ENCODE data around the gene EMD.

Gene EMD

DNA sequence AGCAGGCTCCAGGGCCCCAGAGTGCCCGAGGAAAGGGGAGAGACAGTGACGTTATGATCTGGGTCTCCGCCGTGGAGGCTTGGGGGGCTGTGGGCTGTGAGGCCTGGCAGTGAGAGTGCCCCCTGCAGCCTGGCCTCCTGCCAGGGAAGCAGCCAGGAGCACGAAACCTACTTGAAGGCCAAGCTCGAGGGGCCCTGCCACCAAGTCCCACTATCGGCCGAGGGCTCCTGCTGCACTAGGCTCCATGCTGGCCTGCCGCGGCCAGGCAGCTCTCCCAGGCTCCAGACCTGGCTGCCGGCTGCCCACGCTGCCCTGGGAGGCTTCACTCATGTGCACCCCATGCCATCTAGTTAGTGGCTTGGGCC, 23.3 kb upstream of the EMD start:
- no peak for DNase-seq

DNA sequence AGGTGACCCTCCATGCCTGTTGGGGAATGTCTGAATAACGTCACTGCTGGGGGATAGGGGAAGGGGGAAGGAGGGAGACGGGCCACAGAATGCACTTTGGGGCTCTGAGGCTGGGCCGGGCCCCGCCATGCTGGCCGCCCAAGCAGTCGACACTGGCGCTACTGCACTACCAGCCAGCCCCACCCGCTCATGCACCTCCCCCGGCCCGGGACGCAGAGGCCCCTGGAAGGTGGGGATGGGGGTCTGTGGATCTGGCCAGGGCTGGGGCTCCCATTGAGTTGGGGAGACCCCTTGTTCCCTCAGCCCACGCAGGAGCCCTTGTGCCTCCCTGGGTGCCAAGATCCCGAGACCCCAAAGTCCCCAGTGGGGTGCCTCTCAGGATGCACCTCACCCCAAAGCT, 22.5 kb upstream of the EMD start:
- DNase-seq = no peak

DNA sequence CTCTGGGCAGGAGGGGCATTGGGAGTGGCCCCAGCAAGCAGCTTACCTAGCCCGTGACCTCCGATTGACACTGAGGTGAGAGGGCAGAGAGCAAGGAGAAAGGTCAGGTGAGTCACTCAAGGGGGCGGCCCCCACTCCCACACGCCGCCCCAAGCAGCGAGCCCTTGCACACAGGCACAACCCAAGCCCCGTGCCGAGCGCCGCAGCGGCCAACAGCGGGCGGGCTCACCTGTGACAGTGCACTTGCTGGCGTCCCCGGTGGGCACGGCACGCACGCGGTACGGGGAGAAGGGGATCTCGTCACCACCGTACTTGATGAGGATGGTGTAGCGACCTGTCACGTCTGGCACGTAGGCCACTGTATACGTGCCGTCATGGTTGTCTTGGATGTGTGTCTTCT, 21.9 kb upstream of the EMD start:
- no peak for DNase-seq

DNA sequence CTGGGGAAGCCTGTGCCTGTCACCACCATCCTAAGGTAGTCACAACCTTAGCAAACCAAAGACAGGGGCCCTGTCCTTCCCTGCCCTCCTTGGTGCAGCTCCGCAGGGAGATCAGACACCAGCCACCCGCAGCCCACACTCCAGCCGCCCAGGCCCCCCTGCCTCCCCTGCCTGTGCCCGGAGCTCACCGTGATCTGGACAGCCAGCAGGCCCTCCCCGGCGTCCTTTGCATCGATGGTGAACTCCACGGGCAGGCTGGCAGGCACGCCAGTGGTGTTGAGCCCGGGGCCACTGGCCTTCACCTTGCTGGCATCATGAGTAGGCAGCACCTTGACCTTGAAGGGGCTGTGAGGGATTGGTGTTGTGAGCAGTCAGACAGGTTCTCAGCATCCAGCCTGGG, 21.1 kb upstream of the EMD start:
- no peak for DNase-seq

DNA sequence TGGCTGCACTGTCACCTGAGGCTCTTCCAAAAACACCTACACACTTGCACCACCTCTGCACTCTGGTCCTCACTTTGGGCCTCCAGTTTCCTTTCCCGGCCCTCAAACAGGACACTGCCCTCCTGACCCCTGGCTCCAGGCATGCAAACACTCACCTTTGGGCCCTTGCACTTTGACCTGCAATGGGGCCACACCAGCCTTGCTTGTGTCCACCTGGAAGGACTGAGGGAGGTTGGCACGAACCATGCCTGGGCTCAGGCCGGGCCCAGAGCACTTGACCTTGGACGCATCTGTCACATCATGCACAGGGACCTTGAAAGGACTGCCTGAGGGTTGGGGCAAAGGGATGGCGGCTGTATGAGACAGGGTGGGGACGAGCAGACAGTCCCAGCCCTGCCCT, 20.3 kb upstream of the EMD start:
- DNase-seq = no peak

DNA sequence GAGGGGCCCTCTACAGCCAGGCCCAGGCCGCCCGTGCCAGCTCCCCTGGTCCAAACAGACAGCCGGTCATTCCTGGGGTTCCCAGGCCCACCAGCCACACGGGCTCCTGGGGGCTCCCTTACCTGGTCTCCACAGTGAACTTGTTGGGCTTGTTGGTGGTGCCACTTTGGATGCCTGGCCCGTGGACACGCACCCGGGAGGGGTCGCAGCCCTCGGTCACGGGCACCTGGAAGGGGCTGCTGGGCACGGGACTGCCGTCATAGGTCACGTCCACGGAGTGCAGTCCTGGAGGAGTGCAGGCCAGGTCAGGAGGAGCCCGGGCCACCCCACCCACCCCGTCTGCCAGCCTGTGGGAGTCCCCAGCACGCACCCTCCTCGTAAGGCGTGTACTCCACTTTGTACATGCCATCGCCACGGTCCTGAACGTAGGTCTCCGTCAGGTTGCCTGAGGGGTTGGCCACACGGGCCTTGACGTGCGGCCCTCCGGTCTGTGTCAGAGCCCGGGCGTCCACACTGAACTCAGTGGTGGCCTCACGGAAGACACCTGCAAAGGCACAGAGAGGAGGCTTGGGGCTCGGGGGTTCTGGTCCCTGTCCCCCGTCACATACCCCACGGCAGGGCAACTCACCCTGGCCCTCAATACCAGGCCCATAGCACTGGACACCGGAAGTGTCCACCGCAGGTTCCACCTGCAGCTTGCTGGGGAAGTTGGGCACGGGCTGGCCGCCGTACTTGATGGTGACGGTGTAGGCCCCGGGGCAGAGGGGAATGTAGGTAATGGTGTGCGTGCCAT, 19.5 kb upstream of the EMD start:
- DNase-seq = no peak

DNA sequence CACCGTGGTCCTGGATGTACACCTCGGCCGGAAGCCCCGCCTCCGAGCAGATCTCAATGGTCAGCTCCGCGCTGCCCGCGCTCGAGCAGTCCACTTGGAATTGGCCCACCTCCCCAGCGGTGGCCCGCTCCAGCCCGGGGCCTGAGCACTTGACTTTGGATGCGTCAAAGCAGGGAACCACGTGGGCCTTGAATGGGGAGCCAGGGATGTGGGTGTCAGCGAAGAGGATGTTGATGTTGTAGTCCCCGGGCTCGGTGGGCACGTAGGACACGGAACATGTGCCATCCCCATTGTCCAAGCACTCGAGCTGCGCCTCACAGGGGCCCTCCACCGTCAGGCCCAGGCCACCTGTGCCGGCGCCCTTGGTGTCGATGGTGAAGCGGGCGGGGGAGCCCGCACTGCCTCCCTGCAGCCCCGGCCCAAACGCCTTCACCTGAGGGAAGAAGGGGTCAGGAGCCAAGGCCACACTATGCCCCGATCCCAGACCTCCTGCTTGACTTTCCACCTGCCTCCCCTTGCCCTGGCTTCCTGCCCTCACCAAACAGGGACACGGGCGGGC, 18.9 kb upstream of the EMD start:
- no peak for DNase-seq

DNA sequence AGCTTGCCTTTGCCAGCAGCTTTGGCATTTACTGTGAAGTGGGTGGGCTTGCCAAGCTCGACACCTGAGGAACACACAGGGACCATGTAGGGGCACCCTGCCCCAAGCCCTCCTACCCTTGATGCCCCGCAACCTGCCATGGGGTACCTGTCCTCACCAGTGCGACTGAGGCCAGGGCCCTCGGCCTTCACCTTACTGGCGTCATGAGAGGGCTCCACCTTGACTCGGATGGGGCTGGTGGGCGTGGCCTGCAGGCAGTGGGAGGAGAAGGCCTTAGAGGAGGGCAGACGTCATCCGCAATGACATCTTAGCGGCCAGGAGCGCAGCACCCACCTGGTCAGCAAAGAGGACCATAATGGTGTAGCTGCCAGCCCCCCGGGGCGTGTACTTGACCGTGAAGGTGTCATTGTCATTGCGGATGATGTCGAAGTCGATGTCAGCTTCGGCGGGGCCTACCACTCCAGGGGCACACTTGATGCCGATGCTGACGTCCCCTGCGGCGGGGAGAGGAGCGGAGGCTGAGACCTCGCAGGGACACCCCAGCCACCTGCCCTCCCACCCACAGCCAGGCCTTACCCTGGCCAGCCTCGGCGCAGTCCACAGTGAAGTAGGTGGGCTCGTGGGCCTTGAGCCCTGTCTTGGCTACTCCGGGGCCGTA, 16.9 kb upstream of the EMD start:
- no peak for DNase-seq

DNA sequence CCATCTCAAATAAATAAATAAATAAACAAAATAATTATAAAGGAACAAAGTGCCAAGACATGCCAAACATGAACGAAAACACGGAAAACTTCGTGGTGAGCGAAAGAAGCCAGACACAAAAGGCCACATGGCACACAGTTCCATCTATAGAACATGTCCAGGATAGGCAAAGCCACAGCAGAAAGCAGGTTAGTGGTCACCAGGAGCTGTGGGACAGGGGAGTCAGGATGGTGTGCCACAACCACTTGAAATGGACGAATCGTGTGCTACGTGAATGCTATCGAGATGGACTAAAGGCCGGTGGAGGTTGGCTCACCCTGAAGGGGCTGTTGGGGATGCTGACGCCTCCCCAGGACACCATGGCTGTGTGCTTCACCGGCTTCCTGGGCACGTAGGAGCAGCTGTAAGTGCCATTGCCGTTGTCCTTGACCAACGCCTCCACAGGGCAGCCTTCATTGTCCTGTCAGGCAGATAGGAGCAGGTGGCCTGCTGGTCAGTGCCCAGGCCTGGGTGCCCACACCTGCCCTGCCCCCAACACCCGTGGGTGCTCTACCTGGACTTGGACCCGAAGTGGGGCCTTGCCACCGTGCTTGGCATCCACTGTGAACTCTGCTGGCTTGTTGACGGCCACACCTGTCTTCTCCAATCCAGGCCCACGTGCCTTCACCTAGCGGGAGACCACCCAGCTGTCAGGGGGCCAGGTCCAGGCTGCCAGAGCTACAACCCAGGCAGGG, 15.2 kb upstream of the EMD start:
- no peak for DNase-seq

DNA sequence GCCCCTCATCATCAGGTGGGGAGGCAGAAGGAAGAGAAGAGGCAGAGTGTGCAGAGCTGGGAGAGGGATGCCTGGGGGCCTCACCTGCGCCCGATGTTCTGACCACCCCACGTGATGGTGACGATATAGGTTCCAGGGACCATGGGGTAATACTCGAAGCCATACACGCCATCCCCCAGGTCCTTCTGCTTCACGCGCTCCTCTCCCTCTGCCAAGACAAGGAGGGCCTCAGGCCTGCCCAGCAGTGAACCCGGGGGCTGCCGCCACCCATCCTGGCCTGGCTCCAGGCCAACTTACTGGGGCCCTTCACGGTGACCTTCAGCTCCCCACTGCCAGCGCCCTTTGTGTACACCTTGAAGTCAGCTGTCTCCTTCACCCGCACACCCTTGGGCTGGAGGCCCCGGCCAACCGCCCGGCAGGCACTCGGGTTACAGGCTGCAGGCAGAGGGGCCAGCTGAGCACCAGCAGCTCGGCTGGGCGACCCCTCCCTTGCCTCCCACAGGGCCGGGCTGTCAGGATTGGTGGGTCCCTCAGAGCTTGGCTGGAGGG, 14.0 kb upstream of the EMD start:
- no peak for DNase-seq

DNA sequence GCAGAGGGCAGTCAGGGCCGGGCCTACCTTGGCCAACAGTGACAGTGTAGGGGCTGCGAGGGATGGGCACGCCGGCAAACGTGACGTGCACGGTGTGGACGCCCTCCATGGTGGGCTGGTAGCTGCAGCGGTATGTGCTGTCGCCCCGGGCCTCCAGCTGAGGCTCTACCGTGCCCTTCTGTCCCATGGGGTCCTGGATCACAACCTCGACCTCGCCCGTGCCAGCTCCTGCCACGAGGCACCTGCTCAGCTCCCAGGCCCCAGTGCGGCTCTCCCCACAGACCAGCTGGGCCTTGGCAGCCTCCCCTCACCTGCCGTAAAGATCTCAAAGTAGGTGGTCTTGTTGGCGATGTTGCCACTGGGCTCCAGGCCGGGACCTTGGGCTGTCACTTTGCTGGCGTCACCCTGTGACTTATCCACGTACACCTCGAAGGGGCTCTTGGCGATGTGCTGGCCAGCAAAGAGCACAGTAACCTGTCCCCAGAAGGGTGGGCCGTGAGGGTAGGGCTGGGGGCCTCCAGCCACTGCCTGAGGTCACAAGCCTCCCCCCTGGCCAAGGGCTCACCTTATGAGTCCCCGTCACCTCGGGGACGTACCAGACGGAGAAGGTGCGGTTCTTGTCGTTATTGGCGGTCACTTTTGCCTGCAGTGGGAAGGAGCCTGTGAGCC, 13.0 kb upstream of the EMD start:
- no peak for DNase-seq

DNA sequence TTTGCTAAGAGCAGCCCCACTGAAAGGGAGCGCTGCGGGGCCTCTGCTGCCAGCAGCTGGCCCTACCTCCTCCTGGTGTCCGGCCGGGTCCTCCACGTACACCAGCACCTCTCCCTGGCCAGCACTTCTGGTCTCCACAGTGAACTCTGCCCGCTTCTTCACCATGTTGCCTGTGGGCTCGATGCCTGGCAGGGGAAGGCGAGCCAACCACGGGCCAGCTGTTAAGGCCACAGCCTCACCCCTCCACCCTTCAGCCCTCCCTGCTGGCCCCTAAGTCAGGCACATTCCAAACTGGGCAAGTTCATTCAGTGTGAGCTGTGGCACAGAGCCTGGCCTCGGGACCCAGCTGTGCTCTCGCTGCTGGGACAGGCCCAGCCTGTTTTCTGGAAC, 12.4 kb upstream of the EMD start:
- DNase-seq = no peak

DNA sequence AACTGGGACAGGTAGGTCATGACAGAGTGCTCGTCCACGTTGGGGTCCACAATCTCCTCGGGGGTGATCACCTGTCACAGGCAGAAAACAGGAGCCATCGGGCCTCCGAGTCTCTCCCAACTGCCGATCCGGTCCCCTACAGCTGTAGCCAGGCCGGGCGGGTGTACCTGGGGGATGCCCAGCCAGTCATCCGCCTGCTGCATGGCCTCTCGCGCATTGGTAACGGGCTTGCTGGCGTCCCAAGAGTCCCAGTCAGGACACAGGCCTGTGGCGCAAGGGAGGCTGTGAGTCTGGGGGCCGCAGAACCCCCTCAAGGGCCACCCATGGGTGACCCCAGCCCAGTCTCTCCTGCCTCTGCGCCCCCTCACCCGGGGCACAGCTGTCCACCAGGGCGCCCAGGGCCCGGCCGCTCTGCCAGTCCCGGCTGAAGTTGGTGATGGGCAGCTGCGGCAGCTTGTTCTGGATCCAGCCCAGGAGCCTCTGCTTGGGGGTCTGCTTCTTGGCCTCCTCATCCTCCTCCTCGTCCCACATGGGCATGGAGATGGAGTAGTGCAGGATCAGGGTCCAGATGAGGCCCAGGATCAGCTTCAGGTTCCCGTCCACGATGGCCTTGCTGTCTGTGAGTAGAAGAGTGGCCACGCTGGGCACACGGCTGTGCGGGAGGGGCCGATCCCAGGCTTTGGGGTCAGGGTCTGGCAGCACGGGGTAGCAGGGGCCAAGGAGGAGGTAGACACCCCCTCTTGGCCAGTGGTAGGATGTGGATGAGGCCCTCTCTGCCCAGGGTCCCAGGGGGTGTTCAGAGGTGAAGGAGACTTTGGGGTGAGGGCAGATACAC, 11.4 kb upstream of the EMD start:
- no peak for DNase-seq

DNA sequence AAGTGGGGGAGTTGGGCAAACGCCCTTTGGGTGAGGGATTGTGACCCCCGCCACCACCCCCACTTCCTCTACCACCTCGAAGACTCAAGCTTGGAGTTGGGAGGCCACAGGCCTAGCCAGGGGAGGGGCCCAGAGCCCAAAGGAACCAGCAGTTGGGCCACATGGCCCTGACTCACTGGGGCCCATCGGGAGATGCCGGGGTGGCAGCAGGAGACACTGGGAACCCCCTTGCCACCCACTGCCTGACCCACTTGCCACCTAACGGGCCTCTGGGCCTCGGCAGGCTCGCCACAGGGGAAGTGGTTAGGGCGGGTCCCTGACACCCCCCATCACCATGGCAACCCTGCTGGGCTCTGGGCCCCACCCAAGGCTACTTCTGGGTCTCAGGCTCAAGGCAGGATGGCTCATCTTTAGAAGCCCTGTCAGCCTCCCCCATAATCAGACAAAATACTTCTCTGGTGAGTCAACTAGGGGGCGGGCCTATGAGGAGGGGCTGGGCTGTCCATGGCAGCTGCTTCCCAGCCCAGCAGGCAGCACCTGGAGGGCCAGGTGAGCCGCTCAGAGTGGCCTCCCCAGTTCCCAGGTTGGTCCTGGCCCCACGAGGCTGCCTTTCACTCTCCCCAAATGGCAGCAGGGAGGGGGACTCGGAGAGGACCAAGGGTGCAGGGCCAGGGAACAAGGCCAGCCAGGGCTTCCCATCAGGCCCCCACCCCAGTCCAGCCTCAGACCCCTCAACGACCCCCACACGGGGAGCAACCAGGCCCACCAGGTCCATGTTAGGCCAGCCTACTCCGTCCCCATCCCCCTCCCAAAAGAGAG, 10.3 kb upstream of the EMD start:
- DNase-seq = peak; percentile 79

DNA sequence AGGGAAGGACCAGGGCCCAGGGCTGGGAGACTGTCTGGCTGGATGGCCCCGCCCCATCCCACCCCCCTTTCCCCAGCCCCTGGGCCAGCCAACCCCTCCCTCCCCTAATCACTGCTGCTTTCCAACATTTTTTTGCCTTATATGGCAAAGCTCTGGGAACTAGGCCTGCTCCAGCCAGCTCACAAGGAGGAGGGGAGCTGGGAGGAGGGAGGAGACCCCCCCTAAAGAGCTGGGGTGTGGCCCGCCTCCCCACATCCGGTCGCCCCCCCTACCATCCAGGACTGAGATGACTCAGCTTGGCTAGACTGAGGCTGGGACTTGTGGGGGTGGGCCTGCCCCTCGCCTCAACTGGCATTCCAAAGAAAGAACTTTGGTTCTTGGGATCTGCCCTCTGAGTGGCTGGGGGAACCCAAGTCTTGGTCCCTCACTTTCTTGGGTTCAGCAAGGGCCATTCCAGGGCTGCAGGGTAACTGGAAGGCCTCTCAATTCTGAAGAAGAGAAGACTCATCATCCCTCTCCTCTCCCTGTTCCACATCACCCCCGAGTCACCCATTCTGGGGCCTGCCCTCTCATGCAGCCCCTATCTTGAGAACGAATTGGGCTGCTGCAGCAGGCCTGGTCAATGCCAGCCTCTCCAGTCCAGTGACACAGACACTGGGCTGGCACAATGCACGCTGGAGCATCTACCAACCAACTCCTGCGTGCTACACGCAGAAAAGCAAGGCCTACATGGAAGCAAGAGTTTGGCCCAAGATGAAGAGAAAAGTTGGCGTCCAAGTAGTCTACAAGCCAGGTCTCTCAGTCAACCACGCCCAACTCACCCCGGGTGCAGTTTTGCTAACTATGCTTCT, 9.4 kb upstream of the EMD start:
- peak; percentile 51 for DNase-seq

DNA sequence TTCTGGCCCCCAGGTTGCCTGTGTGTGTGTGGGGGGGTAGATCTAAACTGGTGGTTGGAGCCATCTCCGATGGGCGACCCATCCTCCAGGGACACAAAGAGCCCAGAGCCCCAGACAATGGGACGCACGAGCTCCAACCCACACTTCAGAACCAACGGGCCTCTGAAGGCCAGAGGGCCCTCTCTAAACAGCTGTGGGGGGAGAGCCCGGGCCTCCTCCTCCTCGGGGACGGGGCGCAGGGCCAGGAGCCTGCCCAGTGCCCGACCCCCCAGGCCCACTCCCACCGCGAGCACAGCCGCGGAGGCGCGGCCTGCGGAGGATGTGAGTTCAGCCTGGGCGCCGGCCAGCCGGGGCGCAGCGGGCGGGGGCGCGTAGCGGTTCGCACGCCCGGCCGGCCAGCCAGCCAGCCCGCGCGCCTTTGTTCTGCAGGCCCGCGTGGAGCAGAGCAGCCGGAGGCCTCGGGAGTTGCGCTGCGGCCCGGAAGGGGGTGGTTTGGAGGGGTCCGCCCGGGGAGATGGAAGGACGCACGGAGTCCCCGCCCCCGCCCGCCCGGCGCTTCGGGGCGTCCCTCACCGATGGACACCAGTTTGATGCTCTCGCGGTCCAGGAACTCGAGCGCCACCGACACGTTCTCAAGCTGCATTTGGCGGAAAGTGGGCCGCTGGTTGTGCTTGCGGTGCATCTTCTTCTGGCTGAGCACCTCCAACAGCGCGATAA, 8.6 kb upstream of the EMD start:
- no peak for DNase-seq

DNA sequence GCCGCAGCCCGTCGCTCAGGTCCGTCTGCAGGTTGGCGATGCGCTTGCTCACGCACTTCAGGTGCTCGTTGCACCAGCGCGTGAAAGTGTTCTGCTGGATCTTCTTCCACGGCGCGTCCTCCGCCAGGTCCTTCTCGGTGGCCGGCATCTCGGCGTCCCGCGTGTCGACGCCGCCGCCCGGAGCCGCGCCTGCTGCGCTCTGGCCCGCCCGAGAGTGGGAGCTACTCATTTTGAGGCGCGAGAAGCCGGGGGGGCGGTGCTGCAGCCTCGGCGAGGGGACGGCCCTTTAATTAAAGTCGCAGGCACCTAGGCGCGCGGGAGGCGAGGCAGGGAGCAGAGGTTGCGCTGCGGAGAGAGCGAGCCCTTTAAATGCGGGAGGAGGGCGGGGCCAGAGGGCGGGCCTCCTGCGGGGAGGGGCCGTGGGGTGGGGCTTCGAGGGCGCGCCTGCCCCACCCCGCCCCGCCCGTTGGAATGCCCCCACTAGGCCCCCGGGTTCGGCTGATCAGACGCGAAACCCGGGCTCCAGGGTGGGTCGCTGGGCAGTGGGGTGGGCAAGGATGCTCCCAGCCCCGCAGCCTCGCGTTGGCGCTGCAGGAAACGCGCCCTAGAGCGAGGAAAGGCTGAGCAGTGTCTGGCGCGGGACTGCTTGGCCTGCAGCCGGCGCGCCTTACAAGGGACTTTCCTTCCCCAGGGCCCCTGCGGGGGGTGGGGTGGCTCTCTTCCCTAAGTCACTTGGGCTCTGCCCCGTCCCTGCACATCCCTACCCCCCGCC, 7.9 kb upstream of the EMD start:
- peak; percentile 88 for DNase-seq

DNA sequence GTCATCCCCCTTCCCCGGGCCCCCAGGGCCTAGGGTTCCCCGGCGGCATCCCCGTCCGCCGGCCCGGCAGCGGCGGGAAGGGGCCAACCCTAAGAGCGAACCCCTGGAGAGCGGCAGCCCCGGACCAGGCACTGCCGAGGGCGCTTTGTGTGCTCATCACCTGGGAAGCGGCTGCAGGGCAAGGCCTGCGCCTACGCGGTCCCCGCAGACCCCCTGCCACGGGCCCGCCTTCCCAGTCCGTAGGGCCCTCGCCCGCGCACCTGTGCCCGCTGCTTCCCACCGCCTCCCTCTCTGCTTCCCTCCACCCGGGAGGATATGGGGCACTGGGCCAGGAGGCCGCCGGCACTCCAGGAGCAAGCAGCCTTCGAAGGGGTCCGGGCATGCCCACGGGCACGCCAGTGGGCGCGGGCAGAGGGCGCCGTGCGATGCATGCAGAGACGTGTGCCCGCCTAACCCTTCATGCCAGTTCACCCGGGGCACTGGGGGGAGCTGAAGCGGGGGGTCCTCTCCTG, 7.2 kb upstream of the EMD start:
- no peak for DNase-seq

Data from activated CD4-positive, alpha-beta T cell treated with anti-CD3 and anti-CD28 coated beads for 1 hour (primary cell).